HEK293 (cell line): ENCODE data around the gene CRYBA1.

Source experiments
- CTCF ChIA-PET: fragments of 350-600 bp; formaldehyde crosslinking; extraction: SDS; loops from one replicate; lab custom pipeline; 2021; ENCODE audit warnings: antibody characterized with exemption; lab: Yijun Ruan, JAX
- POLR2A ChIA-PET: fragments of 300-600 bp; formaldehyde crosslinking; extraction: SDS; loops from one replicate; lab custom pipeline; 2020; ENCODE audit warnings: antibody characterized with exemption, inconsistent platforms; lab: Yijun Ruan, JAX
- H3K27ac ChIP-seq: fragments of 200-500 bp; sonication (Bioruptor generic); 2 replicates; pipeline ENCODE4 v1.5.1; 2014; ENCODE audit warnings: low read depth, low read length, control low read depth, inconsistent platforms; ENCODE audit errors: extremely low read depth
- H3K36me3 ChIP-seq, 2 experiments: fragments of 200-500 bp in 1 of 2; sonication (Bioruptor generic) in 1 of 2; 1 replicate in 1 of 2; 2 replicates in 1 of 2; pipeline ENCODE4 v1.5.1; 2014 to 2017; ENCODE audit warnings: inconsistent platforms in 2 of 2, low read length in 2 of 2; ENCODE audit not compliant: control insufficient read depth in 2 of 2, insufficient read depth in 1 of 2
- H3K4me1 ChIP-seq: fragments of 200-500 bp; sonication (Bioruptor generic); 2 replicates; pipeline ENCODE4 v1.5.1; 2014; ENCODE audit warnings: mild to moderate bottlenecking, low read length, inconsistent platforms; ENCODE audit not compliant: control insufficient read depth, insufficient read depth
- H3K4me3 ChIP-seq: 2 replicates; pipeline ENCODE4 v1.5.1; 2011; ENCODE audit warnings: low read depth, mild to moderate bottlenecking, control low read depth, low read length, moderate library complexity
- H3K9me3 ChIP-seq: fragments of 200-500 bp; sonication (Bioruptor generic); 2 replicates; pipeline ENCODE4 v1.5.1; 2014; ENCODE audit warnings: low read depth, low read length, inconsistent platforms; ENCODE audit not compliant: control insufficient read depth, insufficient read depth
- REPIN1 ChIP-seq: fragments of 450-650 bp; formaldehyde crosslinking; IDR thresholded peaks from 2 replicates; pipeline ENCODE4 v1.5.1; 2017; ENCODE audit warnings: missing biosample characterization, missing genetic modification characterization, low read depth
- WT1 ChIP-seq: fragments of 450-650 bp; formaldehyde crosslinking; IDR thresholded peaks from 2 replicates; pipeline ENCODE4 v1.5.1; 2016; ENCODE audit warnings: missing biosample characterization, missing genetic modification characterization
- ZBTB1 ChIP-seq: fragments of 450-650 bp; formaldehyde crosslinking; IDR thresholded peaks from 2 replicates; pipeline ENCODE4 v1.5.1; 2016; ENCODE audit warnings: missing biosample characterization, missing genetic modification characterization
- ZBTB48 ChIP-seq: fragments of 450-650 bp; formaldehyde crosslinking; IDR thresholded peaks from 2 replicates; pipeline ENCODE4 v1.5.1; 2016; ENCODE audit warnings: missing biosample characterization, missing genetic modification characterization
- ZNF133 ChIP-seq: fragments of 450-650 bp; formaldehyde crosslinking; IDR thresholded peaks from 2 replicates; pipeline ENCODE4 v1.5.1; 2016; ENCODE audit warnings: missing biosample characterization, missing genetic modification characterization
- ZNF175 ChIP-seq: fragments of 450-650 bp; formaldehyde crosslinking; IDR thresholded peaks from 2 replicates; pipeline ENCODE4 v1.5.1; 2016; ENCODE audit warnings: missing biosample characterization, missing genetic modification characterization
- ZNF292 ChIP-seq: fragments of 450-650 bp; formaldehyde crosslinking; IDR thresholded peaks from 2 replicates; pipeline ENCODE4 v1.5.1; 2016; ENCODE audit warnings: low read depth, missing biosample characterization, missing genetic modification characterization, borderline replicate concordance
- ZNF350 ChIP-seq: fragments of 450-650 bp; formaldehyde crosslinking; IDR thresholded peaks from 2 replicates; pipeline ENCODE4 v1.5.0; 2017; ENCODE audit warnings: missing biosample characterization, mild to moderate bottlenecking, missing genetic modification characterization
- ZNF510 ChIP-seq: fragments of 450-650 bp; formaldehyde crosslinking; IDR thresholded peaks from 2 replicates; pipeline ENCODE4 v1.5.1; 2018; ENCODE audit warnings: mild to moderate bottlenecking, missing genetic modification characterization, missing biosample characterization; ENCODE audit not compliant: insufficient replicate concordance
- TF ChIP-seq, protein P1 (sequence below): fragments of 450-650 bp; formaldehyde crosslinking; IDR thresholded peaks from 2 replicates; pipeline ENCODE4 v1.5.1; 2017; ENCODE audit warnings: missing biosample characterization, missing genetic modification characterization
- TF ChIP-seq, protein P2 (sequence below): fragments of 450-650 bp; formaldehyde crosslinking; IDR thresholded peaks from 2 replicates; pipeline ENCODE4 v1.5.1; 2016; ENCODE audit warnings: missing biosample characterization, missing genetic modification characterization, borderline replicate concordance
- TF ChIP-seq, protein P3 (sequence below): sonication (generic); formaldehyde crosslinking; IDR thresholded peaks from 2 replicates; pipeline ENCODE4 v1.8.1; 2022; ENCODE audit warnings: mild to moderate bottlenecking, moderate library complexity, missing genetic modification reagents
- TF ChIP-seq, protein P4 (sequence below): fragments of 450-650 bp; formaldehyde crosslinking; IDR thresholded peaks from 2 replicates; pipeline ENCODE4 v1.5.1; 2016; ENCODE audit warnings: missing biosample characterization, missing genetic modification characterization

Gene CRYBA1

DNA sequence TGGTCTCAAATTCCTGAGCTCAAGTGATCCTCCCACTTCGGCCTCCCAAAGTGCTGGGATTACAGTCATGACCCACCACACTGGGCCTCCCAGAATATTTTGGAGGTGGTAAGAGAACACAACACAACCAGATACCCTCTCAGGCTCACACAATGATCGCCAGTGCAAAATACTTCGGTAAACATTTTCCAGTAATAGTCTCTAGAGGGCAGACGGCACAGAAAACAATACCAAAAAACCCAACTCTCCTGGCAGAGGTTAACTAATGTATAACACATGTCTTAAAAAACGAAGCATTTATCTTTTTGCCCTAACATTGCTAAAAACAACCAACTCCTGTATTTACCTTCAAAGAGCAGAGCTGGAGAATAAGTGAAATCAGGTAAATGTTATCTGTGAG, 36.8 kb downstream of the CRYBA1 start:
- H3K36me3 ChIP-seq = peaks cover 96 to 98% of the 10 kb centered on the region in 2 experiments
- ChIA-PET CTCF (interaction anchor here (0.5 to 1.0 kb wide), 3 partner anchors 64 to 135 kb away, joined by 3 to 8 read pairs (median 3); no protein-coding TSS in a partner anchor), POLR2A (interaction anchor here (0.8 to 1.7 kb wide), 4 partner anchors 9 to 135 kb away, joined by 3 to 8 read pairs (median 4); partner anchors contain the start of gene NUFIP2)
- H3K4me3 ChIP-seq = no peak overlapping the region
- H3K9me3 ChIP-seq = no peaks in the 10 kb centered on the region; the same call in 1 of the 2 replicates
- H3K27ac ChIP-seq = no peak overlapping the region
- H3K4me1 ChIP-seq = peaks cover 4% of the 10 kb centered on the region; the same call in 1 of the 2 replicates
- TF ChIP-seq, protein P1, sequence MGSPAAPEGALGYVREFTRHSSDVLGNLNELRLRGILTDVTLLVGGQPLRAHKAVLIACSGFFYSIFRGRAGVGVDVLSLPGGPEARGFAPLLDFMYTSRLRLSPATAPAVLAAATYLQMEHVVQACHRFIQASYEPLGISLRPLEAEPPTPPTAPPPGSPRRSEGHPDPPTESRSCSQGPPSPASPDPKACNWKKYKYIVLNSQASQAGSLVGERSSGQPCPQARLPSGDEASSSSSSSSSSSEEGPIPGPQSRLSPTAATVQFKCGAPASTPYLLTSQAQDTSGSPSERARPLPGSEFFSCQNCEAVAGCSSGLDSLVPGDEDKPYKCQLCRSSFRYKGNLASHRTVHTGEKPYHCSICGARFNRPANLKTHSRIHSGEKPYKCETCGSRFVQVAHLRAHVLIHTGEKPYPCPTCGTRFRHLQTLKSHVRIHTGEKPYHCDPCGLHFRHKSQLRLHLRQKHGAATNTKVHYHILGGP (tag by site-specific recombination) = no peak
- TF ChIP-seq, protein P2, sequence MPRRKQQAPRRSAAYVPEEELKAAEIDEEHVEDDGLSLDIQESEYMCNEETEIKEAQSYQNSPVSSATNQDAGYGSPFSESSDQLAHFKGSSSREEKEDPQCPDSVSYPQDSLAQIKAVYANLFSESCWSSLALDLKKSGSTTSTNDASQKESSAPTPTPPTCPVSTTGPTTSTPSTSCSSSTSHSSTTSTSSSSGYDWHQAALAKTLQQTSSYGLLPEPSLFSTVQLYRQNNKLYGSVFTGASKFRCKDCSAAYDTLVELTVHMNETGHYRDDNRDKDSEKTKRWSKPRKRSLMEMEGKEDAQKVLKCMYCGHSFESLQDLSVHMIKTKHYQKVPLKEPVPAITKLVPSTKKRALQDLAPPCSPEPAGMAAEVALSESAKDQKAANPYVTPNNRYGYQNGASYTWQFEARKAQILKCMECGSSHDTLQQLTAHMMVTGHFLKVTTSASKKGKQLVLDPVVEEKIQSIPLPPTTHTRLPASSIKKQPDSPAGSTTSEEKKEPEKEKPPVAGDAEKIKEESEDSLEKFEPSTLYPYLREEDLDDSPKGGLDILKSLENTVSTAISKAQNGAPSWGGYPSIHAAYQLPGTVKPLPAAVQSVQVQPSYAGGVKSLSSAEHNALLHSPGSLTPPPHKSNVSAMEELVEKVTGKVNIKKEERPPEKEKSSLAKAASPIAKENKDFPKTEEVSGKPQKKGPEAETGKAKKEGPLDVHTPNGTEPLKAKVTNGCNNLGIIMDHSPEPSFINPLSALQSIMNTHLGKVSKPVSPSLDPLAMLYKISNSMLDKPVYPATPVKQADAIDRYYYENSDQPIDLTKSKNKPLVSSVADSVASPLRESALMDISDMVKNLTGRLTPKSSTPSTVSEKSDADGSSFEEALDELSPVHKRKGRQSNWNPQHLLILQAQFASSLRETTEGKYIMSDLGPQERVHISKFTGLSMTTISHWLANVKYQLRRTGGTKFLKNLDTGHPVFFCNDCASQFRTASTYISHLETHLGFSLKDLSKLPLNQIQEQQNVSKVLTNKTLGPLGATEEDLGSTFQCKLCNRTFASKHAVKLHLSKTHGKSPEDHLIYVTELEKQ (tag by site-specific recombination) = no peak
- TF ChIP-seq ZNF133 (tag by site-specific recombination) (no peak), ZNF175 (no peak), ZNF350 (tag by site-specific recombination) (no peak), ZNF292 (no peak), WT1 (no peak), ZNF510 (tag by site-specific recombination) (no peak), ZBTB48 (tag by site-specific recombination) (no peak), REPIN1 (no peak), ZBTB1 (no peak)
- TF ChIP-seq, protein P3, sequence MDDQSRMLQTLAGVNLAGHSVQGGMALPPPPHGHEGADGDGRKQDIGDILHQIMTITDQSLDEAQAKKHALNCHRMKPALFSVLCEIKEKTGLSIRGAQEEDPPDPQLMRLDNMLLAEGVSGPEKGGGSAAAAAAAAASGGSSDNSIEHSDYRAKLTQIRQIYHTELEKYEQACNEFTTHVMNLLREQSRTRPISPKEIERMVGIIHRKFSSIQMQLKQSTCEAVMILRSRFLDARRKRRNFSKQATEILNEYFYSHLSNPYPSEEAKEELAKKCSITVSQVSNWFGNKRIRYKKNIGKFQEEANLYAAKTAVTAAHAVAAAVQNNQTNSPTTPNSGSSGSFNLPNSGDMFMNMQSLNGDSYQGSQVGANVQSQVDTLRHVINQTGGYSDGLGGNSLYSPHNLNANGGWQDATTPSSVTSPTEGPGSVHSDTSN (CRISPR knock-in tag) = no peak

DNA sequence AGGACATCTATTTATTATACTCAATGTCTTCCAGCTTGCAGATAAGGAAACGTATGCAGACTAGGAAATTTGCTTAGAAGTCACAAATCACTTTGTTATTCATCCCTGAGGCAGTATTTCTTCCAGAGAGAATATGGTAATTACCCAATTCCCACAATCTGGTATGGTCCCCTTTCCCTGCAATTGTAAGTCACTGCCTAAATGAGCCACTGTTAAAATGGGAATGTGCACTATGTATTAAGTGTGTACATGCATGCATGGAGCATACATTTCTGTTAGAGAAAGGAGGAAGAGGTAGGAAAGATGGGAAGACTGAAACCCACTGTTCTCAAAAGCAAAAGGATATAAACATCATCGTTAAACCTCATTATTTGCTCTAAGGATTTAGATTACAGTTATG, 37.3 kb downstream of the CRYBA1 start:
- CTCF ChIA-PET = interaction anchor here (0.5 to 1.0 kb wide), 3 partner anchors 65 to 135 kb away, joined by 3 to 8 read pairs (median 3); no protein-coding TSS in a partner anchor

More for the DNA sequence above, 37.3 kb downstream of the CRYBA1 start:
- H3K4me3 ChIP-seq = no peak overlapping the region
- H3K9me3 ChIP-seq = no peaks in the 10 kb centered on the region; the same call in 1 of the 2 replicates
- peaks cover 4% of the 10 kb centered on the region; the same call in 1 of the 2 replicates for H3K4me1 ChIP-seq
- POLR2A ChIA-PET = interaction anchor here (0.7 to 1.7 kb wide), 3 partner anchors 10 to 135 kb away, joined by 3 to 8 read pairs (median 6); partner anchors contain the start of gene NUFIP2
- TF ChIP-seq, protein P4, sequence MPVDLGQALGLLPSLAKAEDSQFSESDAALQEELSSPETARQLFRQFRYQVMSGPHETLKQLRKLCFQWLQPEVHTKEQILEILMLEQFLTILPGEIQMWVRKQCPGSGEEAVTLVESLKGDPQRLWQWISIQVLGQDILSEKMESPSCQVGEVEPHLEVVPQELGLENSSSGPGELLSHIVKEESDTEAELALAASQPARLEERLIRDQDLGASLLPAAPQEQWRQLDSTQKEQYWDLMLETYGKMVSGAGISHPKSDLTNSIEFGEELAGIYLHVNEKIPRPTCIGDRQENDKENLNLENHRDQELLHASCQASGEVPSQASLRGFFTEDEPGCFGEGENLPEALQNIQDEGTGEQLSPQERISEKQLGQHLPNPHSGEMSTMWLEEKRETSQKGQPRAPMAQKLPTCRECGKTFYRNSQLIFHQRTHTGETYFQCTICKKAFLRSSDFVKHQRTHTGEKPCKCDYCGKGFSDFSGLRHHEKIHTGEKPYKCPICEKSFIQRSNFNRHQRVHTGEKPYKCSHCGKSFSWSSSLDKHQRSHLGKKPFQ (tag by site-specific recombination) = no peak
- peaks cover 95 to 98% of the 10 kb centered on the region in 2 experiments for H3K36me3 ChIP-seq
- H3K27ac ChIP-seq = no peak overlapping the region
